Measurements from ENCODE around the gene RNF220.

- TF ChIP-seq EZH2 (IDR thresholded peaks at IDR 0.05) (no peak), POLR2AphosphoS5 (IDR thresholded peaks at IDR 0.05; ENCODE audit: borderline replicate concordance, low read depth, low read length) (no peak)
These were observed 14.8 kb upstream of the RNF220 start for GRCh38 chr1:44390277-44390676.

Measured in SK-N-MC (cell line).